Aorta (tissue), 5 donors: ENCODE results near the gene PFAS. TPM values are rescaled to one million over a fixed set of nuclear protein-coding genes. Genes with fewer than 3 reads are reported as not detected.
"Not testable (repeated sequence)": the region's sequence is repeated elsewhere in the genome, so short reads cannot be mapped to it uniquely, and the experiment has no call there.

ENCODE experiments used
- ATAC-seq: fragments of 200-7000 bp; cut with Tn5 transposase; one replicate; pipeline ENCODE4 v1.9.1; 2022; ENCODE audit warnings: moderate library complexity; ENCODE audit not compliant: low FRiP score
- DNase-seq, 2 donors: peaks; one replicate each; pipeline ENCODE4 v3.0.0-alpha.2; 2020
- H3K27ac ChIP-seq, 2 donors: one replicate each; pipeline ENCODE4 v1.5.1; 2013; ENCODE audit warnings: low read length in 2 of 2, mild to moderate bottlenecking in 2 of 2, moderate library complexity in 2 of 2, control low read depth in 1 of 2, inconsistent platforms in 1 of 2, low read depth in 1 of 2
- H3K27me3 ChIP-seq, 2 donors: one replicate each; pipeline ENCODE4 v1.6.1; 2013; ENCODE audit warnings: control low read depth in 1 of 2, low read length in 1 of 2, mild to moderate bottlenecking in 1 of 2, moderate library complexity in 1 of 2; ENCODE audit not compliant: insufficient read depth in 2 of 2, control insufficient read depth in 1 of 2
- H3K36me3 ChIP-seq, 2 donors: one replicate each; pipeline ENCODE4 v1.6.1; 2013; ENCODE audit warnings: control low read depth in 1 of 2, low read length in 1 of 2, mild to moderate bottlenecking in 1 of 2; ENCODE audit not compliant: insufficient read depth in 2 of 2, control insufficient read depth in 1 of 2
- H3K4me1 ChIP-seq, 2 donors: one replicate each; pipeline ENCODE4 v1.6.1; 2013; ENCODE audit warnings: low read length in 2 of 2, control low read depth in 1 of 2, mild to moderate bottlenecking in 1 of 2, moderate library complexity in 1 of 2; ENCODE audit not compliant: insufficient read depth in 2 of 2, control insufficient read depth in 1 of 2
- H3K4me3 ChIP-seq, 2 donors: one replicate each; pipeline ENCODE4 v1.5.1; 2013; ENCODE audit warnings: low read length in 2 of 2, control low read depth in 1 of 2, mild to moderate bottlenecking in 1 of 2
- H3K9me3 ChIP-seq: one replicate; pipeline ENCODE4 v1.6.1; 2013; ENCODE audit warnings: mild to moderate bottlenecking, low read length; ENCODE audit not compliant: control insufficient read depth
- WGBS, 2 donors: extraction: QIAGEN DNeasy Blood & Tissue Kit; methylation state at CpG; one replicate each; pipeline ENCODE4 v1.1.7; 2013; 5-methylcytosine and 5-hydroxymethylcytosine counted together
- intact Hi-C, 2 donors: fragments of 100-400 bp; cut with DNase I; formaldehyde crosslinking; loops; one replicate each; pipeline versions ENCODE4 v1.14.2 to v1.15.0; 2022
- polyA plus RNA-seq, 2 donors: library from polyadenylated mRNA; stranded (reverse); fragments of 200-250 nt; gene quantifications; one replicate each; pipeline ENCODE4 v1.2.3, GENCODE V29; 2013
- total RNA-seq, 2 donors: library from RNA; stranded (reverse); fragmentation: NEBNext Ultra II Directional; extraction: Animal tissue kit (Norgen Biotek cat#: 25700); gene quantifications; one replicate each; pipeline ENCODE4 v1.2.1, GENCODE V29; 2021
- donor health status: healthy with polysubstance abuse.
- donor health status: Bipolar disorder and iron deficiency.
- donor health status: DM: no; HTN: no; CAD: no.
- donor health status: DM: no; HTN: no; CAD: no.
- donor health status: DM: yes; HTN: yes; CAD: no.

Gene PFAS
- total and polyA plus RNA-seq, 4 donors, result 1.4 to 25.4 (median 14.8) TPM

GRCh38 chr17:8243827-8244226 lies 5.3 kb upstream of the PFAS start:
- Histone ChIP-seq H3K4me3 (no peak overlapping the region), H3K27me3 (no peaks in the 10 kb centered on the region), H3K9me3 (no peaks in the 10 kb centered on the region), H3K4me1 (no peaks in the 10 kb centered on the region), H3K36me3 (no peaks in the 10 kb centered on the region), H3K27ac (no peak overlapping the region)
- 91 to 92% methylated on average over 5 of the region's 5 CpGs for WGBS, 2 donors
- DNase-seq, result no peak
- no peak for ATAC-seq
- intact Hi-C loops, result no loop called here

- no peak overlapping the region for H3K4me3 ChIP-seq
- DNase-seq (no peak), ATAC-seq (no peak)
- H3K36me3 ChIP-seq, result no peaks in the 10 kb centered on the region
- no peaks in the 10 kb centered on the region for H3K27me3 ChIP-seq
- 96 to 97% methylated on average over 8 of the region's 8 CpGs for WGBS, 2 donors
- H3K9me3 ChIP-seq, result no peaks in the 10 kb centered on the region
- intact Hi-C loops, result no loop called here
- H3K4me1 ChIP-seq, result no peaks in the 10 kb centered on the region
- H3K27ac ChIP-seq, result no peak overlapping the region
Observed at GRCh38 chr17:8244768-8245167, 4.3 kb upstream of the PFAS start.

GRCh38 chr17:8249621-8250500 lies 772 bp downstream of the PFAS start:
- H3K9me3 ChIP-seq, result no peaks in the 10 kb centered on the region
- H3K27me3 ChIP-seq, result no peaks in the 10 kb centered on the region
- DNase-seq (no peak), ATAC-seq (no peak)
- WGBS, 2 donors, result 8 to 11% methylated on average over 10 of the region's 10 CpGs
- intact Hi-C loops, result loop anchor here in 1 of 2 donors (2.0 kb wide), 2 partner anchors 45 to 63 kb away; partner anchors contain the start of gene SLC25A35
- peaks cover 0 to under 1% of the 10 kb centered on the region in 2 donors for H3K36me3 ChIP-seq
- no peaks in the 10 kb centered on the region for H3K4me1 ChIP-seq
- H3K4me3 ChIP-seq, result peak overlapping the region; percentile 53 to 78
- H3K27ac ChIP-seq, result peak overlapping the region in 1 of 2 donors; percentile 4

- H3K27ac ChIP-seq, intact Hi-C loops, H3K4me3 ChIP-seq, DNase-seq, H3K9me3 ChIP-seq, H3K36me3 ChIP-seq, H3K4me1 ChIP-seq, ATAC-seq, H3K27me3 ChIP-seq: not testable (repeated sequence)
- WGBS, 2 donors, result 75 to 88% methylated on average over 2 of the region's 2 CpGs
Observed at GRCh38 chr17:8251411-8251810, 2.3 kb downstream of the PFAS start.

- peaks cover 0 to 2% of the 10 kb centered on the region in 2 donors for H3K36me3 ChIP-seq
- intact Hi-C loops, result no loop called here
- no peak for ATAC-seq
- DNase-seq, result no peak
- H3K4me1 ChIP-seq, result no peaks in the 10 kb centered on the region
- H3K4me3 ChIP-seq, result no peak overlapping the region
- H3K27ac ChIP-seq, result no peak overlapping the region
- no peaks in the 10 kb centered on the region for H3K27me3 ChIP-seq
- no peaks in the 10 kb centered on the region for H3K9me3 ChIP-seq
- WGBS, 2 donors, result 60 to 63% methylated on average over 8 of the region's 8 CpGs
Observed at GRCh38 chr17:8253801-8254200, 4.7 kb downstream of the PFAS start.

GRCh38 chr17:8254881-8255280 lies 5.8 kb downstream of the PFAS start:
- WGBS, 2 donors, result 95% methylated on average over 11 of the region's 11 CpGs
- Histone ChIP-seq H3K4me1 (no peaks in the 10 kb centered on the region), H3K27me3 (no peaks in the 10 kb centered on the region), H3K27ac (no peak overlapping the region), H3K36me3 (peaks cover 0 to 2% of the 10 kb centered on the region in 2 donors), H3K4me3 (no peak overlapping the region), H3K9me3 (no peaks in the 10 kb centered on the region)
- intact Hi-C loops, result no loop called here
- ATAC-seq (no peak), DNase-seq (no peak)

GRCh38 chr17:8255499-8255898 lies 6.4 kb downstream of the PFAS start:
- DNase-seq (no peak), ATAC-seq (no peak)
- Histone ChIP-seq H3K4me1 (no peaks in the 10 kb centered on the region), H3K27ac (no peak overlapping the region), H3K4me3 (no peak overlapping the region), H3K9me3 (no peaks in the 10 kb centered on the region), H3K36me3 (peaks cover 0 to 2% of the 10 kb centered on the region in 2 donors), H3K27me3 (no peaks in the 10 kb centered on the region)
- 91 to 95% methylated on average over 9 of the region's 9 CpGs for WGBS, 2 donors
- intact Hi-C loops, result no loop called here

GRCh38 chr17:8256291-8256690 lies 7.2 kb downstream of the PFAS start:
- WGBS, 2 donors, result 93 to 94% methylated on average over 10 of the region's 10 CpGs

GRCh38 chr17:8256691-8257090 lies 7.6 kb downstream of the PFAS start:
- 96 to 100% methylated on average over 6 of the region's 6 CpGs for WGBS, 2 donors
- no peak overlapping the region for H3K4me3 ChIP-seq
- no peaks in the 10 kb centered on the region for H3K9me3 ChIP-seq
- H3K4me1 ChIP-seq, result no peaks in the 10 kb centered on the region
- intact Hi-C loops, result no loop called here
- peak; percentile 11 for ATAC-seq
- H3K27ac ChIP-seq, result no peak overlapping the region
- DNase-seq, result no peak
- H3K27me3 ChIP-seq, result no peaks in the 10 kb centered on the region
- peaks cover 0 to 2% of the 10 kb centered on the region in 2 donors for H3K36me3 ChIP-seq

More at GRCh38 chr17:8256291-8256690, 7.2 kb downstream of the PFAS start:
- Histone ChIP-seq H3K27ac (no peak overlapping the region), H3K9me3 (no peaks in the 10 kb centered on the region), H3K4me1 (no peaks in the 10 kb centered on the region), H3K4me3 (no peak overlapping the region), H3K27me3 (no peaks in the 10 kb centered on the region), H3K36me3 (peaks cover 0 to 2% of the 10 kb centered on the region in 2 donors)
- intact Hi-C loops, result no loop called here
- ATAC-seq, result peak; percentile 11
- no peak for DNase-seq
